ENCODE results near the gene ZNF30. TPM values are rescaled to one million over a fixed set of nuclear protein-coding genes. Genes with fewer than 3 reads are reported as not detected.
"Not testable (repeated sequence)": the region's sequence is repeated elsewhere in the genome, so short reads cannot be mapped to it uniquely, and the experiment has no call there.

Gene ZNF30
- total RNA-seq, 4 donors from 2014 or later: 2.4 to 5.6 (median 3.1) TPM

GRCh38 chr19:34963573-34964406, 37.1 kb downstream of the ZNF30 start, which contains the start of gene ZNF792:
TSS of gene ZNF792 (minus strand) at chr19:34964229. CDS start at chr19:34963662, 567 bp downstream.
- Histone ChIP-seq H3K9me3 (no peaks in the 10 kb centered on the region), H3K27ac (peak within 1 kb of the TSS in 2 of 3 donors; percentile 48 to 53), H3K4me3 (replicated peaks in 1 of 3) (peak within 1 kb of the TSS; percentile 68 to 80 (median 73)), H3K36me3 (peaks cover 16 to 18% of the 10 kb centered on the region in 2 donors), H3K4me1 (peaks cover 12 to 15% of the 10 kb centered on the region in 2 donors), H3K27me3 (no peaks in the 10 kb centered on the region)
- peak in 1 of 2 donors; percentile 32 for TF ChIP-seq POLR2A (IDR thresholded peaks at IDR 0.05)
- no peak for TF ChIP-seq CTCF (IDR thresholded peaks at IDR 0.05)
- DNase-seq: peak; percentile 61 to 64
- intact Hi-C loops (cut with DNase I): no loop called here
- 0 to 1% methylated on average over 16 to 19 of the region's 78 CpGs for WGBS, 2 donors

- no peak for TF ChIP-seq POLR2A (IDR thresholded peaks at IDR 0.05)
- TF ChIP-seq CTCF (IDR thresholded peaks at IDR 0.05): no peak
- no peaks in the 10 kb centered on the region for H3K27me3 ChIP-seq
- H3K27ac ChIP-seq: no peak overlapping the region
- H3K4me3 ChIP-seq (replicated peaks in 1 of 3): no peak overlapping the region
- 43 to 47% methylated on average over 6 of the region's 6 CpGs for WGBS, 2 donors
- peaks cover 8 to 10% of the 10 kb centered on the region in 2 donors for H3K36me3 ChIP-seq
- DNase-seq: no peak
- intact Hi-C loops (cut with DNase I): no loop called here
- H3K4me1 ChIP-seq: peaks cover 12 to 15% of the 10 kb centered on the region in 2 donors
- H3K9me3 ChIP-seq: no peaks in the 10 kb centered on the region
Observed at GRCh38 chr19:34964598-34964997, 37.9 kb downstream of the ZNF30 start.

DNA sequence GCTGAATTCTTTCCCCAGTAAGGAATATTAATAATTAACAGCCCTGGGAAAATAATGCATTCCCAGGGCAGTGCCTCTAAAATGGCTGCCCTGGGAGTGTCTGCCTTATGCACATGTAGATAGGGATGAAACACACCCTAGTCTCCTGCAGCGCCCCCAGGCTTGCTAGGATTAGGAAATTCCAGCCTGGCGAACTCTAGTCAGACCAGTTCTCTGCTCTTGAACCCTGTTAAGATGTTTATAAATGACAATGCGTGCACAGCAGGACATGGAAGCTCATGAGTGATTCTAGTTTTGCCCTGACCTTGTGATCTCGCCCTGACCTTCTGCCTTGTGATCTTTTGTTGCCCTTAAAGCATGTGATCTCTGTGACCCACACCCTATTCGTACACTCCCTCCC, 38.8 kb downstream of the ZNF30 start:
- 69 to 76% methylated on average over 5 of the region's 5 CpGs for WGBS, 2 donors
- H3K27ac ChIP-seq; intact Hi-C loops (cut with DNase I): not testable (repeated sequence)

GRCh38 chr19:34967551-34967950, 40.8 kb downstream of the ZNF30 start:
- H3K36me3 ChIP-seq: no peaks in the 10 kb centered on the region
- H3K4me3 ChIP-seq (replicated peaks in 1 of 3): no peak overlapping the region
- peaks cover 5 to 7% of the 10 kb centered on the region in 2 donors for H3K4me1 ChIP-seq
- intact Hi-C loops (cut with DNase I): no loop called here
- no peak overlapping the region for H3K27ac ChIP-seq
- no peak for TF ChIP-seq POLR2A (IDR thresholded peaks at IDR 0.05)
- no peak for TF ChIP-seq CTCF (IDR thresholded peaks at IDR 0.05)
- DNase-seq: no peak
- H3K9me3 ChIP-seq: no peaks in the 10 kb centered on the region
- no peaks in the 10 kb centered on the region for H3K27me3 ChIP-seq
- 83 to 84% methylated on average over 6 of the region's 6 CpGs for WGBS, 2 donors

More for the DNA sequence above, 38.8 kb downstream of the ZNF30 start:
- H3K4me1 ChIP-seq: peaks cover 12 to 15% of the 10 kb centered on the region in 2 donors
- H3K27me3 ChIP-seq; H3K9me3 ChIP-seq; H3K36me3 ChIP-seq; DNase-seq; H3K4me3 ChIP-seq (replicated peaks in 1 of 3): not testable (repeated sequence)

DNA sequence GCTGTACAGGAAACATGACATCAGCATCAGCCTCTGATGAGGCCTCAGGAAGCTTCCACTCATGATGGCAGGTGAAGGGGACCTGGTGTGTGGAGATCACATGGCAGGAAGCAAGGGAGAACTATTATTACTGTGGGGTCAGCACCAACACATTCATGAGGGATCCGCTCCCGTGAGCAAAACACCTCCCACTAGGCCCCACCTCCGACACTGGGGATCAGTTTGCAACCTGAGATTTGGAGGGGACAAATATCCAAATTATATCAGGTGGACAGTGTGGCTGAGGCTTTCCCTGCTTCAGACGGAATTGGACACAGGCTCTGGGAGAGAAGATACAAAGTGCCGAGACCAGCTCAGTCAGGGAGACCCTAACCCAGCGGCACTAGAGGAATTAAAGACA, 43.0 kb downstream of the ZNF30 start:
- TF ChIP-seq POLR2A (IDR thresholded peaks at IDR 0.05) (no peak), CTCF (IDR thresholded peaks at IDR 0.05) (no peak)
- WGBS, 2 donors: 90 to 95% methylated on average over 6 of the region's 6 CpGs
- Histone ChIP-seq H3K4me1 (no peaks in the 10 kb centered on the region), H3K4me3 (replicated peaks in 1 of 3) (no peak overlapping the region), H3K27ac (no peak overlapping the region), H3K36me3 (no peaks in the 10 kb centered on the region), H3K27me3 (no peaks in the 10 kb centered on the region), H3K9me3 (no peaks in the 10 kb centered on the region)
- DNase-seq: no peak
- intact Hi-C loops (cut with DNase I): loop anchor here (5.0 kb wide), 1 partner anchor 43 kb away; no protein-coding TSS in a partner anchor

- H3K27me3 ChIP-seq; H3K4me3 ChIP-seq (replicated peaks in 1 of 3); H3K36me3 ChIP-seq; H3K27ac ChIP-seq; DNase-seq; H3K4me1 ChIP-seq; H3K9me3 ChIP-seq: not testable (repeated sequence)
- intact Hi-C loops (cut with DNase I): loop anchor here (5.0 kb wide), 1 partner anchor 42 kb away; no protein-coding TSS in a partner anchor
- 87 to 89% methylated on average over 12 of the region's 12 CpGs for WGBS, 2 donors
Observed at GRCh38 chr19:34970185-34970780, 43.6 kb downstream of the ZNF30 start.
